A549 (cell line): ENCODE data around the gene GUK1. TPM values are rescaled to one million over a fixed set of nuclear protein-coding genes. Genes with fewer than 3 reads are reported as not detected.
A peak's percentile ranks its signal among the peaks of the same experiment; 100 is the strongest.

ENCODE experiments used
- ATAC-seq, 2 experiments: fragments of 200-7000 bp in 1 of 2; fragments of >200 bp in 1 of 2; cut with Nextera tagmentation in 1 of 2; cut with Tn5 transposase in 1 of 2; 3 replicates each; pipeline versions ENCODE4 v1.8.0 to v1.9.1; 2018 to 2020; ENCODE audit warnings: mild to moderate bottlenecking in 1 of 2, moderate library complexity in 1 of 2
- CTCF ChIA-PET: fragments of 300-600 bp; sonication (Branson Sonifier 250); formaldehyde crosslinking; extraction: SDS; loops from one replicate; lab custom pipeline; 2021; ENCODE audit warnings: antibody characterized with exemption, inconsistent platforms; lab: Yijun Ruan, JAX
- POLR2A ChIA-PET: fragments of 350-600 bp; formaldehyde crosslinking; extraction: SDS; loops from one replicate; lab custom pipeline; 2021; ENCODE audit warnings: antibody characterized with exemption, inconsistent platforms; lab: Yijun Ruan, JAX
- DNase-seq, 2 experiments: peaks; one replicate each; pipeline versions ENCODE4 v3.0.0 to v3.0.0-alpha.2; 2011 to 2016; ENCODE audit warnings: low read depth in 1 of 2, low spot score in 1 of 2
- FAIRE-seq: peaks from 2 replicates; lab custom pipeline; 2011; peaks lifted over from hg19 to GRCh38; lab: Jason Lieb, UNC
- H3K27ac ChIP-seq, 2 experiments: fragments of >200 bp; sonication (Bioruptor Twin); formaldehyde crosslinking; 3 replicates each; pipeline ENCODE4 v1.5.1; 2016 to 2017
- H3K4me1 ChIP-seq: fragments of >200 bp; sonication (Bioruptor Twin); formaldehyde crosslinking; 3 replicates; pipeline ENCODE4 v1.6.1; 2016
- H3K4me2 ChIP-seq: fragments of >200 bp; sonication (Bioruptor Twin); formaldehyde crosslinking; 3 replicates; pipeline ENCODE4 v1.6.1; 2016
- H3K4me3 ChIP-seq: fragments of >200 bp; sonication (Bioruptor Twin); formaldehyde crosslinking; 3 replicates; pipeline ENCODE4 v1.5.1; 2016
- H3K9me3 ChIP-seq: fragments of >200 bp; sonication (Bioruptor Twin); formaldehyde crosslinking; 3 replicates; pipeline ENCODE4 v1.6.1; 2016
- ATOH8 ChIP-seq: fragments of 250-450 bp; sonication (Bioruptor Pico); IDR thresholded peaks from 2 replicates; pipeline ENCODE4 v1.5.0; 2020; ENCODE audit warnings: low read depth, mild to moderate bottlenecking, moderate library complexity
- BCL3 ChIP-seq: fragments of >200 bp; sonication (Bioruptor Twin); formaldehyde crosslinking; IDR thresholded peaks from 3 replicates; pipeline ENCODE4 v1.6.1; 2016
- CBX2 ChIP-seq: fragments of 200-600 bp; sonication (generic); IDR thresholded peaks from 2 replicates; pipeline ENCODE4 v1.6.1; 2016; ENCODE audit warnings: low read depth, mild to moderate bottlenecking, borderline replicate concordance
- CTCF ChIP-seq: fragments of >200 bp; sonication (Bioruptor Twin); formaldehyde crosslinking; IDR thresholded peaks from 3 replicates; pipeline ENCODE4 v1.5.1; 2016
- ESRRA ChIP-seq: fragments of 150-350 bp; IDR thresholded peaks from 2 replicates; pipeline ENCODE4 v1.6.1; 2014; ENCODE audit warnings: mild to moderate bottlenecking, low read length, borderline replicate concordance
- FOSL2 ChIP-seq, 2 experiments: fragments of 450-650 bp in 1 of 2; fragments of >200 bp in 1 of 2; sonication (Bioruptor Twin) in 1 of 2; formaldehyde crosslinking; IDR thresholded peaks; 2 replicates each; pipeline versions ENCODE4 v1.5.0 to v1.6.1; 2016 to 2020; ENCODE audit warnings: mild to moderate bottlenecking in 1 of 2, moderate library complexity in 1 of 2
- GATA3 ChIP-seq: IDR thresholded peaks from 2 replicates; pipeline ENCODE4 v1.6.1; 2012; ENCODE audit warnings: borderline replicate concordance
- HDAC2 ChIP-seq: fragments of 200-600 bp; sonication (generic); IDR thresholded peaks from 2 replicates; pipeline ENCODE4 v1.6.1; 2016
- HOXA7 ChIP-seq: fragments of 250-450 bp; sonication (Bioruptor Pico); IDR thresholded peaks from 2 replicates; pipeline ENCODE4 v1.5.0; 2020; ENCODE audit warnings: mild to moderate bottlenecking, moderate library complexity
- HOXB13 ChIP-seq: fragments of 250-450 bp; sonication (Bioruptor Pico); IDR thresholded peaks from 2 replicates; pipeline ENCODE4 v1.5.0; 2020; ENCODE audit warnings: low read depth, mild to moderate bottlenecking, moderate library complexity
- MAFK ChIP-seq: fragments of 450-650 bp; IDR thresholded peaks from 2 replicates; pipeline ENCODE4 v1.6.1; 2014; ENCODE audit not compliant: partially characterized antibody
- MAX ChIP-seq: IDR thresholded peaks from 2 replicates; pipeline ENCODE4 v1.6.1; 2012
- MYC ChIP-seq: IDR thresholded peaks from 2 replicates; pipeline ENCODE4 v1.6.1; 2012; ENCODE audit warnings: mild to moderate bottlenecking, inconsistent platforms, low read length, improper control_type of control experiment, borderline replicate concordance
- NFE2L2 ChIP-seq: fragments of 150-350 bp; conservative IDR thresholded peaks from 2 replicates; pipeline ENCODE4 v1.6.1; 2014; ENCODE audit warnings: low read length
- NPAS2 ChIP-seq: fragments of 250-450 bp; sonication (Bioruptor Pico); IDR thresholded peaks from 2 replicates; pipeline ENCODE4 v1.8.0; 2022; ENCODE audit warnings: mild to moderate bottlenecking, moderate library complexity, borderline replicate concordance
- PBX3 ChIP-seq: IDR thresholded peaks from 2 replicates; pipeline ENCODE4 v1.6.1; 2012
- PHF8 ChIP-seq: fragments of 200-600 bp; sonication (generic); IDR thresholded peaks from 2 replicates; pipeline ENCODE4 v1.6.1; 2016; ENCODE audit warnings: low read depth, mild to moderate bottlenecking, antibody characterized with exemption, moderate library complexity, borderline replicate concordance
- POLR2AphosphoS2 ChIP-seq: conservative IDR thresholded peaks from 2 replicates; pipeline ENCODE4 v1.6.1; 2012; ENCODE audit warnings: low read length, improper control_type of control experiment, inconsistent platforms
- ZC3H11A ChIP-seq: fragments of 450-650 bp; IDR thresholded peaks from 2 replicates; pipeline ENCODE4 v1.6.1; 2014; ENCODE audit warnings: antibody characterized with exemption, mild to moderate bottlenecking
- ZSCAN20 ChIP-seq: fragments of 250-450 bp; sonication (Bioruptor Pico); IDR thresholded peaks from 2 replicates; pipeline ENCODE4 v1.8.0; 2022; ENCODE audit warnings: mild to moderate bottlenecking, moderate library complexity
- WGBS: methylation state at CpG from one replicate; pipeline ENCODE4 v1.1.6; 2017; ENCODE audit errors: missing lambda C conversion rate; 5-methylcytosine and 5-hydroxymethylcytosine counted together
- polyA plus RNA-seq, 4 experiments: library from polyadenylated mRNA; depleted of rRNA in 3 of 4; stranded (reverse); fragments of >200 nt; fragmentation: RNase III in 1 of 4; extraction: RNeasy Plus Mini Kit Qiagen cat#74134 plus additional on column Dnase treatment in 1 of 4; gene quantifications; 2 replicates in 3 of 4; 3 replicates in 1 of 4; pipeline ENCODE4 v1.2.3, GENCODE V29; 2011 to 2017

GUK1 gene
- polyA plus RNA-seq, 2 of the 4 experiments (the other 2 are of a cell fraction): 88.9 to 106 TPM

- no peak for FAIRE-seq
- H3K4me2 ChIP-seq: no peak overlapping the region
- POLR2A ChIA-PET: no interaction called here
- no peak overlapping the region for H3K27ac ChIP-seq
- H3K4me1 ChIP-seq: peaks cover 5% of the 10 kb centered on the region; the same call in 1 of the 3 replicates
- TF ChIP-seq BCL3 (no peak), CBX2 (no peak), PHF8 (no peak), HDAC2 (no peak), ESRRA (no peak), MYC (no peak)
- TF ChIP-seq, all 56 proteins: peak for 0
- no peak for ATAC-seq
- no peak for DNase-seq
- no peak overlapping the region for H3K4me3 ChIP-seq
- 91% methylated on average over 4 of the region's 4 CpGs for WGBS
- CTCF ChIA-PET: interaction anchor here (0.7 to 2.6 kb wide), 2 partner anchors 18 to 132 kb away, joined by 3 to 9 read pairs; partner anchors contain the start of gene IBA57
- no peaks in the 10 kb centered on the region for H3K9me3 ChIP-seq
Measured at GRCh38 chr1:228147768-228148167, 7.7 kb downstream of the GUK1 start.

GRCh38 chr1:228148196-228148861 is 8.2 kb downstream of the GUK1 start:
- peaks cover 5% of the 10 kb centered on the region; the same call in 1 of the 3 replicates for H3K4me1 ChIP-seq
- no peak overlapping the region for H3K27ac ChIP-seq
- FAIRE-seq (no peak), ATAC-seq (no peak), DNase-seq (no peak)
- ChIA-PET POLR2A (interaction anchor here (1.0 kb wide), 1 partner anchor 17 kb away, joined by 7 read pairs; the partner anchor contains the start of gene IBA57), CTCF (interaction anchor here (0.7 to 2.6 kb wide), 4 partner anchors 16 to 132 kb away, joined by 3 to 9 read pairs (median 3); partner anchors contain the start of gene IBA57)
- TF ChIP-seq MAX: no peak
- TF ChIP-seq HOXB13 (CRISPR knock-in tag): no peak
- no peak for TF ChIP-seq NPAS2
- no peaks in the 10 kb centered on the region for H3K9me3 ChIP-seq
- no peak overlapping the region for H3K4me2 ChIP-seq
- WGBS: 85% methylated on average over 8 of the region's 18 CpGs
- H3K4me3 ChIP-seq: no peak overlapping the region

GRCh38 chr1:228148935-228149405 is 8.9 kb downstream of the GUK1 start:
- 74% methylated on average over 8 of the region's 8 CpGs for WGBS
- Histone ChIP-seq H3K27ac (no peak overlapping the region; a peak in 1 of 6 replicates), H3K9me3 (no peaks in the 10 kb centered on the region), H3K4me3 (no peak overlapping the region), H3K4me1 (peaks cover 5% of the 10 kb centered on the region; the same call in 1 of the 3 replicates), H3K4me2 (no peak overlapping the region)
- no peak for TF ChIP-seq ZC3H11A
- ATAC-seq (no peak; a peak in 1 of 6 replicates), DNase-seq (no peak), FAIRE-seq (no peak)
- POLR2A ChIA-PET: interaction anchor here (1.0 kb wide), 1 partner anchor 16 kb away, joined by 7 read pairs; the partner anchor contains the start of gene IBA57
- CTCF ChIA-PET: interaction anchor here (0.9 to 2.6 kb wide), 3 partner anchors 16 to 18 kb away, joined by 3 to 9 read pairs (median 3); partner anchors contain the start of gene IBA57

- DNase-seq (no peak), FAIRE-seq (no peak), ATAC-seq (peak in 1 of 2 experiments; percentile 8; a peak in 3 of 6 replicates)
- H3K4me2 ChIP-seq: no peak within 1 kb of the TSS
- ChIA-PET POLR2A (interaction anchor here (1.0 to 1.6 kb wide), 2 partner anchors 10 to 16 kb away, joined by 4 to 7 read pairs; partner anchors contain the start of gene IBA57), CTCF (interaction anchor here (1.1 to 2.6 kb wide), 2 partner anchors 17 to 19 kb away, joined by 3 to 9 read pairs; partner anchors contain the start of gene IBA57)
- no peak within 1 kb of the TSS for H3K4me3 ChIP-seq
- H3K4me1 ChIP-seq: peaks cover 5% of the 10 kb centered on the region; the same call in 1 of the 3 replicates
- WGBS: 83% methylated on average over 11 of the region's 17 CpGs
- H3K27ac ChIP-seq: peak within 1 kb of the TSS in 1 of 2 experiments; percentile 21; a peak in 1 of 6 replicates
- no peaks in the 10 kb centered on the region for H3K9me3 ChIP-seq
- no peak for TF ChIP-seq ATOH8
- TF ChIP-seq ZSCAN20 (CRISPR knock-in tag): no peak
- no peak for TF ChIP-seq CTCF
- no peak for TF ChIP-seq GATA3
- no peak for TF ChIP-seq PBX3
- TF ChIP-seq HOXB13 (CRISPR knock-in tag): no peak
- no peak for TF ChIP-seq FOSL2 (IDR thresholded peaks at IDR 0.05)
- no peak for TF ChIP-seq FOSL2 (CRISPR knock-in tag; IDR thresholded peaks at IDR 0.05)
- no peak for TF ChIP-seq NFE2L2
- no peak for TF ChIP-seq POLR2AphosphoS2
- no peak for TF ChIP-seq MAFK
- TF ChIP-seq MYC: no peak
- TF ChIP-seq HOXA7 (CRISPR knock-in tag): no peak
Measured at GRCh38 chr1:228149406-228150119, 9.5 kb downstream of the GUK1 start, which contains the start of gene GJC2. Gene GJC2, plus strand, starts transcription at chr1:228149930. Its CDS starts 7,829 bp downstream, at chr1:228157759.
